HCT116 (cell line): ENCODE measurements around the gene IYD. TPM values are rescaled to one million over a fixed set of nuclear protein-coding genes. Genes with fewer than 3 reads are reported as not detected.

Experiments
- ATAC-seq: fragments of 200-7000 bp; cut with Tn5 transposase; 2 replicates; pipeline ENCODE4 v1.9.1; 2020; ENCODE audit warnings: mild to moderate bottlenecking, moderate library complexity
- BruUV-seq: library from RNA; stranded (reverse); fragments of 400-500 nt; replicated peaks from 2 replicates; lab custom pipeline; 2021; lab: Mats Ljungman, UMichigan
- CTCF ChIA-PET: fragments of 300-600 bp; sonication (Branson Sonifier 250); formaldehyde crosslinking; loops from one replicate; lab custom pipeline; 2021; ENCODE audit warnings: antibody characterized with exemption; lab: Charles Lee
- POLR2A ChIA-PET: fragments of 300-600, 350-600 bp; sonication (Branson Sonifier 250); formaldehyde crosslinking; loops from one replicate; lab custom pipeline; 2021; ENCODE audit warnings: antibody characterized with exemption; lab: Charles Lee
- RAD21 ChIA-PET, 2 experiments: fragments of 300-600 bp; sonication (Branson Sonifier 250); formaldehyde crosslinking; loops; one replicate each; lab custom pipeline; 2023; ENCODE audit warnings: low total read pairs in 2 of 2; ENCODE audit not compliant: uncharacterized antibody in 2 of 2, unreplicated experiment in 2 of 2, low non-redundant PET in 1 of 2; lab: Charles Lee
- DNase-seq: peaks from one replicate; pipeline ENCODE4 v3.0.0-alpha.2; 2010; ENCODE audit warnings: low read depth, low spot score
- H2AFZ ChIP-seq: fragments of 200-600 bp; shearing (Covaris generic), sonication (generic); 2 replicates; pipeline ENCODE4 v1.6.1; 2017; ENCODE audit warnings: low read depth, mixed run types, mixed read lengths, antibody characterized with exemption, low read length; ENCODE audit not compliant: poor library complexity, severe bottlenecking
- H3K27ac ChIP-seq: 2 replicates; pipeline ENCODE4 v1.5.1; 2012; ENCODE audit warnings: low read depth, low read length
- H3K27me3 ChIP-seq: fragments of 200-600 bp; sonication (generic); 2 replicates; pipeline ENCODE4 v1.6.1; 2016; ENCODE audit warnings: mixed run types, low read length, mixed read lengths; ENCODE audit not compliant: insufficient read depth
- H3K36me3 ChIP-seq, 2 experiments: fragments of 200-500 bp in 1 of 2; fragments of 200-600 bp in 1 of 2; sonication (Bioruptor generic) in 1 of 2; sonication (generic) in 1 of 2; 2 replicates each; pipeline versions ENCODE4 v1.5.1 to v1.6.1; 2014 to 2016; ENCODE audit warnings: low read length in 2 of 2, inconsistent platforms in 1 of 2, mixed read lengths in 1 of 2, mixed run types in 1 of 2; ENCODE audit not compliant: insufficient read depth in 2 of 2, control insufficient read depth in 1 of 2
- H3K4me1 ChIP-seq, 2 experiments: fragments of 200-600 bp in 1 of 2; sonication (generic) in 1 of 2; 2 replicates each; pipeline versions ENCODE4 v1.5.1 to v1.6.1; 2012 to 2017; ENCODE audit warnings: low read length in 2 of 2, inconsistent platforms in 1 of 2, mild to moderate bottlenecking in 1 of 2, mixed read lengths in 1 of 2, mixed run types in 1 of 2, moderate library complexity in 1 of 2; ENCODE audit not compliant: insufficient read depth in 2 of 2, control insufficient read depth in 1 of 2
- H3K4me2 ChIP-seq: fragments of 200-600 bp; sonication (generic); 2 replicates; pipeline ENCODE4 v1.6.1; 2017; ENCODE audit warnings: mixed run types, low read length, mixed read lengths
- H3K4me3 ChIP-seq, 2 experiments: fragments of 200-600 bp in 1 of 2; sonication (generic) in 1 of 2; replicated peaks in 1 of 2; 2 replicates each; pipeline ENCODE4 v1.5.1; 2011 to 2016; ENCODE audit warnings: low read length in 2 of 2, control low read depth in 1 of 2, low read depth in 1 of 2, mild to moderate bottlenecking in 1 of 2, mixed read lengths in 1 of 2, mixed run types in 1 of 2
- H3K79me2 ChIP-seq: fragments of 200-600 bp; sonication (generic); 2 replicates; pipeline ENCODE4 v1.6.1; 2017; ENCODE audit warnings: mild to moderate bottlenecking, mixed run types, low read length, moderate library complexity, mixed read lengths; ENCODE audit not compliant: insufficient read depth
- H3K9ac ChIP-seq: fragments of 200-600 bp; sonication (generic); 2 replicates; pipeline ENCODE4 v1.6.1; 2016; ENCODE audit warnings: low read length, mixed read lengths
- H3K9me2 ChIP-seq: fragments of 200-600 bp; sonication (generic), shearing (Covaris generic); 2 replicates; pipeline ENCODE4 v1.6.1; 2017; ENCODE audit warnings: mixed run types, mild to moderate bottlenecking, moderate library complexity; ENCODE audit not compliant: insufficient read depth
- H3K9me3 ChIP-seq, 2 experiments: fragments of 200-500 bp in 1 of 2; fragments of 200-600 bp in 1 of 2; sonication (Bioruptor generic) in 1 of 2; sonication (generic) in 1 of 2; 2 replicates each; pipeline ENCODE4 v1.6.1; 2014 to 2017; ENCODE audit warnings: low read length in 2 of 2, mixed read lengths in 2 of 2, inconsistent platforms in 1 of 2, low read depth in 1 of 2, mild to moderate bottlenecking in 1 of 2, mixed run types in 1 of 2, moderate library complexity in 1 of 2; ENCODE audit not compliant: control insufficient read depth in 1 of 2, insufficient read depth in 1 of 2
- H4K20me1 ChIP-seq: fragments of 200-600 bp; sonication (generic), shearing (Covaris generic); 2 replicates; pipeline ENCODE4 v1.6.1; 2017; ENCODE audit warnings: mixed run types, mild to moderate bottlenecking, moderate library complexity; ENCODE audit not compliant: insufficient read depth
- CBX3 ChIP-seq: IDR thresholded peaks from 2 replicates; pipeline ENCODE4 v1.6.1; 2012; ENCODE audit warnings: low read depth
- CEBPB ChIP-seq: IDR thresholded peaks from 2 replicates; pipeline ENCODE4 v1.6.1; 2012; ENCODE audit warnings: low read depth
- FOSL1 ChIP-seq: IDR thresholded peaks from 2 replicates; pipeline ENCODE4 v1.6.1; 2012; ENCODE audit warnings: low read depth
- intact Hi-C: fragments of 100-400 bp; cut with micrococcal nuclease; formaldehyde crosslinking; loops from 2 replicates; pipeline ENCODE4 v1.10.0; 2022
- total RNA-seq: library from RNA; stranded (reverse); gene quantifications from one replicate; pipeline ENCODE4 v1.2.1, GENCODE V29; 2021; ENCODE audit not compliant: unreplicated experiment
- TF ChIP-seq, protein P1 (sequence below), 3 experiments: fragments of 200-600 bp in 1 of 3; sonication (generic) in 1 of 3; IDR thresholded peaks in 2 of 3; conservative IDR thresholded peaks in 1 of 3; 2 replicates each; pipeline ENCODE4 v1.5.1; 2012 to 2017; ENCODE audit warnings: low read depth in 2 of 3, low read length in 2 of 3, antibody characterized with exemption in 1 of 3, borderline replicate concordance in 1 of 3, control low read depth in 1 of 3, mild to moderate bottlenecking in 1 of 3, mixed read lengths in 1 of 3, mixed run types in 1 of 3, moderate library complexity in 1 of 3; ENCODE audit not compliant: insufficient read depth in 1 of 3
- TF ChIP-seq, protein P2 (sequence below): IDR thresholded peaks from 2 replicates; pipeline ENCODE4 v1.6.1; 2012; ENCODE audit warnings: low read depth

IYD gene
- total RNA-seq, 1 experiment from 2014 or later, result not detected

DNA sequence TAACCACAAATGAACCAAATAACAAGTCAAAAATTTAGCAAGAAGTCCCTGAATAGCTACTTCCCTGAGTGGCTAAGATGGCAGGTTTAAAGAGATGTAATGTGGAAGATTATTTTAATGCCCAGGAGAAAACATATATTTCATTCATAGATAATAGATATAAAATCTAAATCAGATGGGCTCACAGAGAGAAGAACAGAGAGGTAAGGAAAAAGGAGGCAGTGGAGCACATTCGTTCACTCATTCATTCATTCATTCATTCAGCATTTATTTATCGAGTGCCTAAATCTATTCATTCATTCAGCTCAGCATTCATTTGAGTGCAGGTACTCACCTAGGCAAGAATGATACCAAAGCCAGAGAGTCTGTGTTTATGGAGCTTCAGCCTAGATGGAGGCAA is 32.1 kb upstream of the IYD start (continued):
- TF ChIP-seq, protein P1, sequence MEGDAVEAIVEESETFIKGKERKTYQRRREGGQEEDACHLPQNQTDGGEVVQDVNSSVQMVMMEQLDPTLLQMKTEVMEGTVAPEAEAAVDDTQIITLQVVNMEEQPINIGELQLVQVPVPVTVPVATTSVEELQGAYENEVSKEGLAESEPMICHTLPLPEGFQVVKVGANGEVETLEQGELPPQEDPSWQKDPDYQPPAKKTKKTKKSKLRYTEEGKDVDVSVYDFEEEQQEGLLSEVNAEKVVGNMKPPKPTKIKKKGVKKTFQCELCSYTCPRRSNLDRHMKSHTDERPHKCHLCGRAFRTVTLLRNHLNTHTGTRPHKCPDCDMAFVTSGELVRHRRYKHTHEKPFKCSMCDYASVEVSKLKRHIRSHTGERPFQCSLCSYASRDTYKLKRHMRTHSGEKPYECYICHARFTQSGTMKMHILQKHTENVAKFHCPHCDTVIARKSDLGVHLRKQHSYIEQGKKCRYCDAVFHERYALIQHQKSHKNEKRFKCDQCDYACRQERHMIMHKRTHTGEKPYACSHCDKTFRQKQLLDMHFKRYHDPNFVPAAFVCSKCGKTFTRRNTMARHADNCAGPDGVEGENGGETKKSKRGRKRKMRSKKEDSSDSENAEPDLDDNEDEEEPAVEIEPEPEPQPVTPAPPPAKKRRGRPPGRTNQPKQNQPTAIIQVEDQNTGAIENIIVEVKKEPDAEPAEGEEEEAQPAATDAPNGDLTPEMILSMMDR (IDR thresholded peaks at IDR 0.05 in 2 of 3, conservative IDR thresholded peaks at IDR 0.05 in 1 of 3; ENCODE audit: borderline replicate concordance in 1 of 3, insufficient read depth in 1 of 3, low read depth in 2 of 3, low read length in 2 of 3), result no peak
- TF ChIP-seq, protein P2, sequence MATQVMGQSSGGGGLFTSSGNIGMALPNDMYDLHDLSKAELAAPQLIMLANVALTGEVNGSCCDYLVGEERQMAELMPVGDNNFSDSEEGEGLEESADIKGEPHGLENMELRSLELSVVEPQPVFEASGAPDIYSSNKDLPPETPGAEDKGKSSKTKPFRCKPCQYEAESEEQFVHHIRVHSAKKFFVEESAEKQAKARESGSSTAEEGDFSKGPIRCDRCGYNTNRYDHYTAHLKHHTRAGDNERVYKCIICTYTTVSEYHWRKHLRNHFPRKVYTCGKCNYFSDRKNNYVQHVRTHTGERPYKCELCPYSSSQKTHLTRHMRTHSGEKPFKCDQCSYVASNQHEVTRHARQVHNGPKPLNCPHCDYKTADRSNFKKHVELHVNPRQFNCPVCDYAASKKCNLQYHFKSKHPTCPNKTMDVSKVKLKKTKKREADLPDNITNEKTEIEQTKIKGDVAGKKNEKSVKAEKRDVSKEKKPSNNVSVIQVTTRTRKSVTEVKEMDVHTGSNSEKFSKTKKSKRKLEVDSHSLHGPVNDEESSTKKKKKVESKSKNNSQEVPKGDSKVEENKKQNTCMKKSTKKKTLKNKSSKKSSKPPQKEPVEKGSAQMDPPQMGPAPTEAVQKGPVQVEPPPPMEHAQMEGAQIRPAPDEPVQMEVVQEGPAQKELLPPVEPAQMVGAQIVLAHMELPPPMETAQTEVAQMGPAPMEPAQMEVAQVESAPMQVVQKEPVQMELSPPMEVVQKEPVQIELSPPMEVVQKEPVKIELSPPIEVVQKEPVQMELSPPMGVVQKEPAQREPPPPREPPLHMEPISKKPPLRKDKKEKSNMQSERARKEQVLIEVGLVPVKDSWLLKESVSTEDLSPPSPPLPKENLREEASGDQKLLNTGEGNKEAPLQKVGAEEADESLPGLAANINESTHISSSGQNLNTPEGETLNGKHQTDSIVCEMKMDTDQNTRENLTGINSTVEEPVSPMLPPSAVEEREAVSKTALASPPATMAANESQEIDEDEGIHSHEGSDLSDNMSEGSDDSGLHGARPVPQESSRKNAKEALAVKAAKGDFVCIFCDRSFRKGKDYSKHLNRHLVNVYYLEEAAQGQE, result no peak

DNA sequence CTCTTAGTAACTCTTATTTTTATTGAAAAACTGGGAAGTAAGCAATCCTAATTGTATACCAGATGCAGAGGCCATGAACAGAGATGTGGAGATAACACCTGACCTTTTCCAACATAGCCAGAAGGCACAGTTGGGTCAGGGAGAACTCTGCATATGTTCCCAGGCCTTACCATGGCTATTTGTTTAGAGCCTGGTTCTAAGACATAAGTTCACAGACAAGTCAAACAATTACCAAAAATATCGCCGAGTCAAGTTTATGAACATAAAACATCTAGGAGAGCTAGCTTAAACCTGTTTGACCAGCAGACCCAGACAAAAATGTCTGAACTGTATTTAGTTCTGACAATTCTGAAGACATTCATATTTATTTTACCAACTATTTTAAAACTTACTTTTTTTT is 26.7 kb upstream of the IYD start:
- ATAC-seq (no peak), DNase-seq (no peak)
- Histone ChIP-seq H3K4me3 (no peak overlapping the region), H3K27ac (no peak overlapping the region), H3K4me2 (no peak overlapping the region), H3K36me3 (no peaks in the 10 kb centered on the region), H4K20me1 (no peaks in the 10 kb centered on the region), H3K9me3 (no peaks in the 10 kb centered on the region), H3K4me1 (no peaks in the 10 kb centered on the region), H3K9ac (no peak overlapping the region), H3K27me3 (no peaks in the 10 kb centered on the region), H2AFZ (no peak overlapping the region), H3K9me2 (no peaks in the 10 kb centered on the region), H3K79me2 (no peaks in the 10 kb centered on the region)
- no peak for TF ChIP-seq FOSL1
- TF ChIP-seq CBX3, result no peak
- no peak for TF ChIP-seq CEBPB
- ChIA-PET POLR2A (no interaction called here), CTCF (interaction anchor here (0.9 to 2.0 kb wide), 4 partner anchors 261 to 473 kb away, joined by 3 to 6 read pairs (median 4); no protein-coding TSS in a partner anchor), RAD21 (interaction anchor here in 1 of 2 experiments (1.1 kb wide), 1 partner anchor 261 kb away, joined by 3 read pairs; no protein-coding TSS in a partner anchor)
- BruUV-seq, result no TSS peak
- intact Hi-C loops, result no loop called here
